K562 (cell line): ENCODE results near the gene CDH20. TPM values are rescaled to one million over a fixed set of nuclear protein-coding genes. Genes with fewer than 3 reads are reported as not detected.

ENCODE experiments used
- BRD4 ChIP-seq: fragments of 200-600 bp; sonication (generic); IDR thresholded peaks from 2 replicates; pipeline ENCODE4 v1.6.1; 2017; ENCODE audit warnings: inconsistent platforms
- CC2D1A ChIP-seq: fragments of 450-650 bp; IDR thresholded peaks from 2 replicates; pipeline ENCODE4 v1.6.1; 2017; ENCODE audit warnings: mild to moderate bottlenecking
- KAT8 ChIP-seq: fragments of 450-650 bp; IDR thresholded peaks from 2 replicates; pipeline ENCODE4 v1.6.1; 2016; ENCODE audit warnings: low read depth, mild to moderate bottlenecking
- MXI1 ChIP-seq: IDR thresholded peaks from 2 replicates; pipeline ENCODE4 v1.6.1; 2011; ENCODE audit warnings: low read depth, mild to moderate bottlenecking, improper control_type of control experiment, low read length
- NR2F6 ChIP-seq: fragments of 450-650 bp; formaldehyde crosslinking; IDR thresholded peaks from 2 replicates; pipeline ENCODE4 v1.4.0; 2020; ENCODE audit warnings: mild to moderate bottlenecking
- PYGO2 ChIP-seq: fragments of 450-650 bp; IDR thresholded peaks from 2 replicates; pipeline ENCODE4 v1.6.1; 2016; ENCODE audit warnings: mild to moderate bottlenecking, missing genetic modification characterization, moderate library complexity, missing compliant biosample characterization
- SRSF7 ChIP-seq: fragments of 200-400 bp; formaldehyde crosslinking; optimal IDR thresholded peaks from 2 replicates; pipeline ENCODE3; 2017; ENCODE audit warnings: mild to moderate bottlenecking, low read depth, low read length
- STAG1 ChIP-seq: sonication (generic); formaldehyde crosslinking; IDR thresholded peaks from 2 replicates; pipeline ENCODE4 v1.5.0; 2020; ENCODE audit warnings: missing genetic modification reagents, borderline replicate concordance
- STAT5B ChIP-seq: fragments of 250-450 bp; sonication (Bioruptor Pico); IDR thresholded peaks from 2 replicates; pipeline ENCODE4 v1.8.0; 2021; ENCODE audit warnings: mild to moderate bottlenecking, inconsistent platforms
- polyA plus RNA-seq, 8 experiments: library from polyadenylated mRNA; depleted of rRNA in 4 of 8; stranded (reverse) in 5 of 8; unstranded in 3 of 8; fragments of >200 nt; fragmentation: Nextera tagmentation in 2 of 8; fragmentation: Illumina TruSeq in 1 of 8; extraction: Ambion mirVana in 2 of 8; extraction: Trizol in 1 of 8; gene quantifications; 2 replicates each; pipeline versions ENCODE4 v1.2.1 to v1.2.3, GENCODE V29; 2011 to 2014; ENCODE audit warnings: inconsistent platforms in 1 of 8, missing spikeins in 1 of 8
- total RNA-seq, 7 experiments: library from RNA; depleted of rRNA in 6 of 7; stranded (reverse); fragments of >200 nt in 6 of 7; fragmentation: Illumina TruSeq in 2 of 7; extraction: Trizol in 2 of 7; gene quantifications; 2 replicates each; pipeline versions ENCODE4 v1.2.1 to v1.2.3, GENCODE V29; 2011 to 2021; ENCODE audit warnings: low replicate concordance in 1 of 7
- TF ChIP-seq, protein P1 (sequence below): fragments of 250-450 bp; sonication (Bioruptor Pico); IDR thresholded peaks from 2 replicates; pipeline ENCODE4 v1.4.0; 2020; ENCODE audit warnings: mild to moderate bottlenecking
- TF ChIP-seq, protein P2 (sequence below): sonication (generic); formaldehyde crosslinking; IDR thresholded peaks from 2 replicates; pipeline ENCODE4 v1.8.1; 2023; ENCODE audit warnings: mild to moderate bottlenecking, missing genetic modification reagents

Gene CDH20
- total and polyA plus RNA-seq, 9 of the 15 experiments (the other 6 are each of a cell fraction or from before 2014, with no cell fraction given) = not detected

GRCh38 chr18:61572084-61572655, 238.9 kb downstream of the CDH20 start (continued):
- TF ChIP-seq CC2D1A (no peak), KAT8 (no peak), MXI1 (no peak), PYGO2 (tag) (no peak), SRSF7 (no peak), NR2F6 (no peak), STAT5B (CRISPR knock-in tag) (no peak), STAG1 (CRISPR knock-in tag) (no peak), BRD4 (no peak)
- TF ChIP-seq, protein P1, sequence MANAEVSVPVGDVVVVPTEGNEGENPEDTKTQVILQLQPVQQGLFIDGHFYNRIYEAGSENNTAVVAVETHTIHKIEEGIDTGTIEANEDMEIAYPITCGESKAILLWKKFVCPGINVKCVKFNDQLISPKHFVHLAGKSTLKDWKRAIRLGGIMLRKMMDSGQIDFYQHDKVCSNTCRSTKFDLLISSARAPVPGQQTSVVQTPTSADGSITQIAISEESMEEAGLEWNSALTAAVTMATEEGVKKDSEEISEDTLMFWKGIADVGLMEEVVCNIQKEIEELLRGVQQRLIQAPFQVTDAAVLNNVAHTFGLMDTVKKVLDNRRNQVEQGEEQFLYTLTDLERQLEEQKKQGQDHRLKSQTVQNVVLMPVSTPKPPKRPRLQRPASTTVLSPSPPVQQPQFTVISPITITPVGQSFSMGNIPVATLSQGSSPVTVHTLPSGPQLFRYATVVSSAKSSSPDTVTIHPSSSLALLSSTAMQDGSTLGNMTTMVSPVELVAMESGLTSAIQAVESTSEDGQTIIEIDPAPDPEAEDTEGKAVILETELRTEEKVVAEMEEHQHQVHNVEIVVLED (CRISPR knock-in tag) = no peak
- TF ChIP-seq, protein P2, sequence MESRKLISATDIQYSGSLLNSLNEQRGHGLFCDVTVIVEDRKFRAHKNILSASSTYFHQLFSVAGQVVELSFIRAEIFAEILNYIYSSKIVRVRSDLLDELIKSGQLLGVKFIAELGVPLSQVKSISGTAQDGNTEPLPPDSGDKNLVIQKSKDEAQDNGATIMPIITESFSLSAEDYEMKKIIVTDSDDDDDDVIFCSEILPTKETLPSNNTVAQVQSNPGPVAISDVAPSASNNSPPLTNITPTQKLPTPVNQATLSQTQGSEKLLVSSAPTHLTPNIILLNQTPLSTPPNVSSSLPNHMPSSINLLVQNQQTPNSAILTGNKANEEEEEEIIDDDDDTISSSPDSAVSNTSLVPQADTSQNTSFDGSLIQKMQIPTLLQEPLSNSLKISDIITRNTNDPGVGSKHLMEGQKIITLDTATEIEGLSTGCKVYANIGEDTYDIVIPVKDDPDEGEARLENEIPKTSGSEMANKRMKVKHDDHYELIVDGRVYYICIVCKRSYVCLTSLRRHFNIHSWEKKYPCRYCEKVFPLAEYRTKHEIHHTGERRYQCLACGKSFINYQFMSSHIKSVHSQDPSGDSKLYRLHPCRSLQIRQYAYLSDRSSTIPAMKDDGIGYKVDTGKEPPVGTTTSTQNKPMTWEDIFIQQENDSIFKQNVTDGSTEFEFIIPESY (CRISPR knock-in tag) = no peak
